ENCODE measurements around the gene ZNF441.

DNA sequence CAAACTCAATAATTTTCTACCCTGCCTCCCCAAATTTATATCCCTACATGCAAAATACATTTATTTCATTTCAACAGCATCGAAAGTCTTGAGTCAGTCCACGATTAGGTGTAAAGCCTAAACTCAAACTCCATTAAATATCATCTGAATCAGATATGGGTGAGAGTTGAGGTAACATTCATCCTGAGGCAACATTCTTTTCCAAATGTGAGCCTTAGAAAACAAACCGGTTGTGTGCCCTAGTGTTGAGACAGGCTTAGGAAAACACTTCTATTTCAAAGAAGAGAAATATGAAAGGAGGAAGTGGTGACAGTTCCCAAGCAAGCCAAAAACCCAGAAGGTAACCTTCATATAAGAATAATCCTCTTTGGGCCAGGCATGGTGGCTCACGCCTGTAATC is 12.1 kb upstream of the ZNF441 start:
- TF ChIP-seq, protein P1, sequence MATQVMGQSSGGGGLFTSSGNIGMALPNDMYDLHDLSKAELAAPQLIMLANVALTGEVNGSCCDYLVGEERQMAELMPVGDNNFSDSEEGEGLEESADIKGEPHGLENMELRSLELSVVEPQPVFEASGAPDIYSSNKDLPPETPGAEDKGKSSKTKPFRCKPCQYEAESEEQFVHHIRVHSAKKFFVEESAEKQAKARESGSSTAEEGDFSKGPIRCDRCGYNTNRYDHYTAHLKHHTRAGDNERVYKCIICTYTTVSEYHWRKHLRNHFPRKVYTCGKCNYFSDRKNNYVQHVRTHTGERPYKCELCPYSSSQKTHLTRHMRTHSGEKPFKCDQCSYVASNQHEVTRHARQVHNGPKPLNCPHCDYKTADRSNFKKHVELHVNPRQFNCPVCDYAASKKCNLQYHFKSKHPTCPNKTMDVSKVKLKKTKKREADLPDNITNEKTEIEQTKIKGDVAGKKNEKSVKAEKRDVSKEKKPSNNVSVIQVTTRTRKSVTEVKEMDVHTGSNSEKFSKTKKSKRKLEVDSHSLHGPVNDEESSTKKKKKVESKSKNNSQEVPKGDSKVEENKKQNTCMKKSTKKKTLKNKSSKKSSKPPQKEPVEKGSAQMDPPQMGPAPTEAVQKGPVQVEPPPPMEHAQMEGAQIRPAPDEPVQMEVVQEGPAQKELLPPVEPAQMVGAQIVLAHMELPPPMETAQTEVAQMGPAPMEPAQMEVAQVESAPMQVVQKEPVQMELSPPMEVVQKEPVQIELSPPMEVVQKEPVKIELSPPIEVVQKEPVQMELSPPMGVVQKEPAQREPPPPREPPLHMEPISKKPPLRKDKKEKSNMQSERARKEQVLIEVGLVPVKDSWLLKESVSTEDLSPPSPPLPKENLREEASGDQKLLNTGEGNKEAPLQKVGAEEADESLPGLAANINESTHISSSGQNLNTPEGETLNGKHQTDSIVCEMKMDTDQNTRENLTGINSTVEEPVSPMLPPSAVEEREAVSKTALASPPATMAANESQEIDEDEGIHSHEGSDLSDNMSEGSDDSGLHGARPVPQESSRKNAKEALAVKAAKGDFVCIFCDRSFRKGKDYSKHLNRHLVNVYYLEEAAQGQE (IDR thresholded peaks at IDR 0.05; ENCODE audit: insufficient read depth in 1 of 2, low read depth in 2 of 2, low read length in 2 of 2), result no peak
- no peak for TF ChIP-seq POLR2AphosphoS5 (IDR thresholded peaks at IDR 0.05; ENCODE audit: low read depth, low read length)
